Measurements from ENCODE around the gene LYPD4. TPM values are rescaled to one million over a fixed set of nuclear protein-coding genes. Genes with fewer than 3 reads are reported as not detected.

The LYPD4 gene
- total RNA-seq, 1 experiment from 2014 or later = not detected

GRCh38 chr19:41871573-41872383 lies 27.3 kb upstream of the LYPD4 start (continued):
- TF ChIP-seq ATF6 (CRISPR knock-in tag; IDR thresholded peaks at IDR 0.05) (no peak), FOXJ3 (CRISPR knock-in tag; IDR thresholded peaks at IDR 0.05; ENCODE audit: borderline replicate concordance) (no peak), TCF7 (CRISPR knock-in tag; IDR thresholded peaks at IDR 0.05; ENCODE audit: low read depth) (no peak), MXD4 (CRISPR knock-in tag; IDR thresholded peaks at IDR 0.05; ENCODE audit: borderline replicate concordance) (no peak), NFE2L1 (CRISPR knock-in tag; IDR thresholded peaks at IDR 0.05) (no peak), ZNF138 (CRISPR knock-in tag; conservative IDR thresholded peaks at IDR 0.05) (no peak), CREM (CRISPR knock-in tag; IDR thresholded peaks at IDR 0.05) (0 out of 2 replicates have a peak, but pooled peaks have one; percentile 14), OVOL2 (CRISPR knock-in tag; IDR thresholded peaks at IDR 0.05; ENCODE audit: borderline replicate concordance) (no peak), NR2C2 (CRISPR knock-in tag; IDR thresholded peaks at IDR 0.05) (no peak), ZNF425 (CRISPR knock-in tag; conservative IDR thresholded peaks at IDR 0.05) (peak; percentile 78), JUN (CRISPR knock-in tag; IDR thresholded peaks at IDR 0.05) (no peak)
- TF ChIP-seq, protein P1, sequence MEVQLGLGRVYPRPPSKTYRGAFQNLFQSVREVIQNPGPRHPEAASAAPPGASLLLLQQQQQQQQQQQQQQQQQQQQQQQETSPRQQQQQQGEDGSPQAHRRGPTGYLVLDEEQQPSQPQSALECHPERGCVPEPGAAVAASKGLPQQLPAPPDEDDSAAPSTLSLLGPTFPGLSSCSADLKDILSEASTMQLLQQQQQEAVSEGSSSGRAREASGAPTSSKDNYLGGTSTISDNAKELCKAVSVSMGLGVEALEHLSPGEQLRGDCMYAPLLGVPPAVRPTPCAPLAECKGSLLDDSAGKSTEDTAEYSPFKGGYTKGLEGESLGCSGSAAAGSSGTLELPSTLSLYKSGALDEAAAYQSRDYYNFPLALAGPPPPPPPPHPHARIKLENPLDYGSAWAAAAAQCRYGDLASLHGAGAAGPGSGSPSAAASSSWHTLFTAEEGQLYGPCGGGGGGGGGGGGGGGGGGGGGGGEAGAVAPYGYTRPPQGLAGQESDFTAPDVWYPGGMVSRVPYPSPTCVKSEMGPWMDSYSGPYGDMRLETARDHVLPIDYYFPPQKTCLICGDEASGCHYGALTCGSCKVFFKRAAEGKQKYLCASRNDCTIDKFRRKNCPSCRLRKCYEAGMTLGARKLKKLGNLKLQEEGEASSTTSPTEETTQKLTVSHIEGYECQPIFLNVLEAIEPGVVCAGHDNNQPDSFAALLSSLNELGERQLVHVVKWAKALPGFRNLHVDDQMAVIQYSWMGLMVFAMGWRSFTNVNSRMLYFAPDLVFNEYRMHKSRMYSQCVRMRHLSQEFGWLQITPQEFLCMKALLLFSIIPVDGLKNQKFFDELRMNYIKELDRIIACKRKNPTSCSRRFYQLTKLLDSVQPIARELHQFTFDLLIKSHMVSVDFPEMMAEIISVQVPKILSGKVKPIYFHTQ (CRISPR knock-in tag; IDR thresholded peaks at IDR 0.05) = peak; percentile 87
- TF ChIP-seq, protein P2, sequence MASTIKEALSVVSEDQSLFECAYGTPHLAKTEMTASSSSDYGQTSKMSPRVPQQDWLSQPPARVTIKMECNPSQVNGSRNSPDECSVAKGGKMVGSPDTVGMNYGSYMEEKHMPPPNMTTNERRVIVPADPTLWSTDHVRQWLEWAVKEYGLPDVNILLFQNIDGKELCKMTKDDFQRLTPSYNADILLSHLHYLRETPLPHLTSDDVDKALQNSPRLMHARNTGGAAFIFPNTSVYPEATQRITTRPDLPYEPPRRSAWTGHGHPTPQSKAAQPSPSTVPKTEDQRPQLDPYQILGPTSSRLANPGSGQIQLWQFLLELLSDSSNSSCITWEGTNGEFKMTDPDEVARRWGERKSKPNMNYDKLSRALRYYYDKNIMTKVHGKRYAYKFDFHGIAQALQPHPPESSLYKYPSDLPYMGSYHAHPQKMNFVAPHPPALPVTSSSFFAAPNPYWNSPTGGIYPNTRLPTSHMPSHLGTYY (CRISPR knock-in tag; IDR thresholded peaks at IDR 0.05) = peak; percentile 90

DNA sequence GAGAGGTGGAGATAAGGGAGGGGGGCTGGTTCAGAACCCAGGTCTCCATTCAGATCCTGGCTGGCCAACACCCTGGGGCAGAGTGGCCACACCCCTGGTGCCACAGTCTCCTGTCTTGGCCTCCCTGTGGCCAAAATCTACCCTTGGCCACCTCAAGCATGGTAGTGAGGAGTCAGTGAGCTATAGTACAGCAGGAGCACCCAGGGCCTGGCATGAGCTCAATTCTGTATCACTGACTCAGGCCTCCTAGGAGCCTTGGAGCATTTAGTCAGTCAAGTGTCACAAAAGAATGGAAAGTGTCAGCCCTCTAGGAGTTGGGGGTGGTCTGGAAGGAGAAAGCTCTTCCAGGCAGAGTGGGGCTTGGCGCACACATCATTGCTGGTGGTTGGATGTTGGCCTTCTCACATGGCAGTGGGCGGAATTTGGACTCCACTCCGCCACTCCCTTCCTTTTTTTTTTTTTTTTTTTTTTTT lies 26.0 kb upstream of the LYPD4 start:
- Mint-ChIP-seq H3K9me3 (no peaks in the 10 kb centered on the region), H3K27ac (peak overlapping the region; percentile 63; the same call in 1 of the 2 replicates), H3K4me3 (no peak overlapping the region), H3K36me3 (peaks cover 50% of the 10 kb centered on the region), H3K27me3 (ENCODE audit: low read depth) (no peaks in the 10 kb centered on the region), H3K4me1 (peaks cover 17% of the 10 kb centered on the region)
- ChIA-PET CTCF (interaction anchor here (0.7 to 3.7 kb wide), 4 partner anchors 10 to 531 kb away, joined by 3 to 46 read pairs (median 4); partner anchors contain the start of genes ARHGEF1 and RPS19), POLR2A (interaction anchor here (0.7 to 4.3 kb wide), 4 partner anchors 10 to 1328 kb away, joined by 4 to 30 read pairs (median 9); partner anchors contain the start of gene RPS19)
- no peak for ATAC-seq
- DNase-seq (ENCODE audit: low spot score) = no peak
- no peak for TF ChIP-seq HMGXB4 (CRISPR knock-in tag; IDR thresholded peaks at IDR 0.05)
- no peak for TF ChIP-seq ATF1 (CRISPR knock-in tag; IDR thresholded peaks at IDR 0.05)
- TF ChIP-seq, protein P3, sequence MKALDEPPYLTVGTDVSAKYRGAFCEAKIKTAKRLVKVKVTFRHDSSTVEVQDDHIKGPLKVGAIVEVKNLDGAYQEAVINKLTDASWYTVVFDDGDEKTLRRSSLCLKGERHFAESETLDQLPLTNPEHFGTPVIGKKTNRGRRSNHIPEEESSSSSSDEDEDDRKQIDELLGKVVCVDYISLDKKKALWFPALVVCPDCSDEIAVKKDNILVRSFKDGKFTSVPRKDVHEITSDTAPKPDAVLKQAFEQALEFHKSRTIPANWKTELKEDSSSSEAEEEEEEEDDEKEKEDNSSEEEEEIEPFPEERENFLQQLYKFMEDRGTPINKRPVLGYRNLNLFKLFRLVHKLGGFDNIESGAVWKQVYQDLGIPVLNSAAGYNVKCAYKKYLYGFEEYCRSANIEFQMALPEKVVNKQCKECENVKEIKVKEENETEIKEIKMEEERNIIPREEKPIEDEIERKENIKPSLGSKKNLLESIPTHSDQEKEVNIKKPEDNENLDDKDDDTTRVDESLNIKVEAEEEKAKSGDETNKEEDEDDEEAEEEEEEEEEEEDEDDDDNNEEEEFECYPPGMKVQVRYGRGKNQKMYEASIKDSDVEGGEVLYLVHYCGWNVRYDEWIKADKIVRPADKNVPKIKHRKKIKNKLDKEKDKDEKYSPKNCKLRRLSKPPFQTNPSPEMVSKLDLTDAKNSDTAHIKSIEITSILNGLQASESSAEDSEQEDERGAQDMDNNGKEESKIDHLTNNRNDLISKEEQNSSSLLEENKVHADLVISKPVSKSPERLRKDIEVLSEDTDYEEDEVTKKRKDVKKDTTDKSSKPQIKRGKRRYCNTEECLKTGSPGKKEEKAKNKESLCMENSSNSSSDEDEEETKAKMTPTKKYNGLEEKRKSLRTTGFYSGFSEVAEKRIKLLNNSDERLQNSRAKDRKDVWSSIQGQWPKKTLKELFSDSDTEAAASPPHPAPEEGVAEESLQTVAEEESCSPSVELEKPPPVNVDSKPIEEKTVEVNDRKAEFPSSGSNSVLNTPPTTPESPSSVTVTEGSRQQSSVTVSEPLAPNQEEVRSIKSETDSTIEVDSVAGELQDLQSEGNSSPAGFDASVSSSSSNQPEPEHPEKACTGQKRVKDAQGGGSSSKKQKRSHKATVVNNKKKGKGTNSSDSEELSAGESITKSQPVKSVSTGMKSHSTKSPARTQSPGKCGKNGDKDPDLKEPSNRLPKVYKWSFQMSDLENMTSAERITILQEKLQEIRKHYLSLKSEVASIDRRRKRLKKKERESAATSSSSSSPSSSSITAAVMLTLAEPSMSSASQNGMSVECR (CRISPR knock-in tag; IDR thresholded peaks at IDR 0.05; ENCODE audit: borderline replicate concordance) = no peak

Measured in WTC11 (cell line).